GM18508 (cell line): Measurements from ENCODE around the gene SEMA4D.
"Not testable (repeated sequence)": the region's sequence is repeated elsewhere in the genome, so short reads cannot be mapped to it uniquely, and the experiment has no call there.

Experiments
- ATAC-seq: cut with Tn5 transposase; IDR thresholded peaks from one replicate; pipeline ENCODE4 v1.9.1; 2021; ENCODE audit warnings: moderate number of reproducible peaks; ENCODE audit not compliant: insufficient read depth, unreplicated experiment

SEMA4D gene

DNA sequence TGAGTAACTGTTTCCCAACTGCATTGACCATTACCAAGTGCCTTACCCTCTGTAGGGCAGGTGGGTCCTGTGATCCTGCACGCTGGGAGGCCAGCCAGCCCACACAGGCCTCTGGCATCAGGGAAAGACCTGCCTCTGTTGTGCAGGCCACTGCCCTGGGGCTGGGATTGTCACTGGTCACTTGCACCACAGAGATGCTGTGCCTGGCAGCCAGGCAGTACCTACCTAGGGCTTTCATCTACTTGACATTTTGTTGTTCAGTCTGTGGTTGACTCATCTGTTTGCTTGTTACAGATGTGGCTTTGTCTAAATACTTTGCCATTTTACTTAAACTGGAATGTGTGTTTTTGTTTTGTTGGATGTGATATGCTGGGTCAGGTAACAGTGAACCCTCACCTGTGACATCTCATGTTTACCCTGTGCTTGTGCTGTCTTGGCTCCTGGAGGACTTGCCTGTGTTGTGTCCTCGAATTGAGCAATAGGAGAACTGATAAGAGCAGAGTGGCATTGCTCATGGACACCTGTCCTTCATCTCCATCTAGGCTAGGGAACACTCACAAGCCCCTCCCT lies 146.8 kb downstream of the SEMA4D start:
- no peak for ATAC-seq

GRCh38 chr9:89349607-89350006 lies 148.3 kb downstream of the SEMA4D start:
- no peak for ATAC-seq

DNA sequence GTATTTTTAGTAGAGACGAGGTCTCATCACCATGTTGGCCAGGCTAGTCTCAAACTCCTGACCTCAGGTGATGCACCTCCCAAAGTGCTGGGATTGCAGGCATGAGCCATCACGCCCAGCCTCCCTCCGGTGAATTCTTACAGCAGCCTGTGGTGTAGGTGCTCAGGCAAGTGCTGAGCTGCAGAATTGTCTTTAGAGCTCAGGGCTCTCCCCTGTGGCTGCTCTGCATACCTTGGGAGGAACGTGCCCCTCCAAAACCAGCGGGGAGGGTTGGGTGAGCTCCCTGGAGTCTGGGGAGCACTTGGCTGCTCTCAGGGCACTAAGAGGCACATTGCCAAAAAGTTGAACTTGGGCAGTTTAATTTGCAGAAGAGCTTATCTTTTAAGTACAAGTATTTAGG lies 150.3 kb downstream of the SEMA4D start:
- ATAC-seq: no peak

GRCh38 chr9:89346696-89347095 lies 151.2 kb downstream of the SEMA4D start:
- ATAC-seq: no peak

- ATAC-seq: no peak
Measured at GRCh38 chr9:89345476-89345875, 152.4 kb downstream of the SEMA4D start.

DNA sequence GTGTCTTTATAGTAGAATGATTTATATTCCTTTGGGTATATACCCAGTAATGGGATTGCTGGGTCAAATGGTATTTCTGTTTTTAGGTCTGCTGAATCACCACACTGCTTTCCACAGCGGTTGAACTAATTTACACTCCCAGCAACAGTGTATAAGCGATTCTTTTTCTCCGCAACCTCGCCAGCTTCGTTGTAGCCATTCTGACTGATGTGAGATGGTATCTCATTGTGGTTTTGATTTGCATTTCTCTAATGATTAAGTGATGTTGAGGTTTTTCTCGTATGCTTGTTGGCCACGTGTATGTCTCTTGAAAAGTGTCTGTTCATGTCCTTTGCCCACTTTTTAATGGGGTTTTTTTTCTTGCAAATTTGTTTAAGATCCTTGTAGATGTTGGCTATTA lies 154.1 kb downstream of the SEMA4D start:
- ATAC-seq: not testable (repeated sequence)

GRCh38 chr9:89342948-89343347 lies 155.0 kb downstream of the SEMA4D start:
- no peak for ATAC-seq

- ATAC-seq: no peak
Measured at GRCh38 chr9:89342213-89342612, 155.7 kb downstream of the SEMA4D start.

- ATAC-seq: no peak
Measured at GRCh38 chr9:89340332-89340731, 157.6 kb downstream of the SEMA4D start.

GRCh38 chr9:89339807-89340206 lies 158.1 kb downstream of the SEMA4D start:
- no peak for ATAC-seq

GRCh38 chr9:89330513-89330912 lies 167.4 kb downstream of the SEMA4D start:
- ATAC-seq: no peak

DNA sequence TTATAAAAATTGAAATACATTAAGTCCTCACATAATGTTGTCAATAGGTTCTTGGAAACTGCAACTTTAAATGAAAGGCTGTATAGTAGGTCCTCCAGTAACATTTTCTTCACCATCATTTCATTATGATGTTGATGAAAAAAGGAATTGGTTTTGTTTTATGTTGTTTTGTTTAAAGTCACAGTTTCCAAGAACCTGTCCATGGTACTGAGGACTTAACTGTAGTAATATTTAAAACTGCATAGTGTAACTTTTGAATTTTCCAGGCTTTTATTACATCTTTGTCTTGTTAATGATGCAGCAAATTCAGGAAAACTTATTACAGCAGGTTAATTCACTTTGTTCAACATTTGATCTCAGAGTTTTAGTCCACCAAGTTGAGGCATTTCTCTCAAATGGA lies 168.0 kb downstream of the SEMA4D start:
- no peak for ATAC-seq

DNA sequence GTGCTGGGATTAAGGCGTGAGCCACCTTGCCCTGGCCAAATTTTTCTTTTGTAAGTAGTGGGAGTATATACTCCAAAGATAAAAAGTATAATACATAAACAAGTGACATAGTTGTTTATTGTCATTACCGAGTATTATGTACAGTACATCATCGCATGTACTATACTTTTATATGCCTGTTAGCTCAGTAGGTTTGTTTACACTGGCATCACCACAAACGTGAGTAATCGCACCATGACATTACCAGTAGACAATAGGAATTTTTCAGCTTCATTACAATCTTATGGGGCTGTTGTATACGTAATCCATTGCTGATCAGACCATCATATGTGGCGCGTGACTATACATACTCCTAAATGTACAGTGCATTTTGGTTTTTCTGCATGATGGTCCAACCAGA lies 169.8 kb downstream of the SEMA4D start:
- ATAC-seq: no peak

DNA sequence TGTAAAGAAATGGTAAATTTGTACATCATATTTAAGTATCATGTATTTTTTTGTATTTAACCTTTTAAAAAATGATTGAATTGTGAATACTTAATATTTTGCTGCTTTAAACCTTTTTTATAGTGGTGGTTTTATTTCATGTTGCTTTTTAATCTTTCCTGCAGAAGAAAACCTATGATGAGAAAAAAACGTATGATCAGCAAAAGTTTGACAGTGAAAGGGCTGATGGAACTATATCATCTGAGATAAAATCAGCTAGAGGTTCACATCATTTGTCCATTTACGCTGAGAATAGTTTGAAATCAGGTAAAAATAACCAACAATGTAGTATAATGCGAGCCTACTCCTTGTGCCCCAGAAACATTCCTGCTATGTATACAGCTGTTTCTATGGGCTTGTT lies 172.2 kb downstream of the SEMA4D start:
- ATAC-seq: no peak

- ATAC-seq: no peak
Measured at GRCh38 chr9:89323390-89323789, 174.5 kb downstream of the SEMA4D start.

DNA sequence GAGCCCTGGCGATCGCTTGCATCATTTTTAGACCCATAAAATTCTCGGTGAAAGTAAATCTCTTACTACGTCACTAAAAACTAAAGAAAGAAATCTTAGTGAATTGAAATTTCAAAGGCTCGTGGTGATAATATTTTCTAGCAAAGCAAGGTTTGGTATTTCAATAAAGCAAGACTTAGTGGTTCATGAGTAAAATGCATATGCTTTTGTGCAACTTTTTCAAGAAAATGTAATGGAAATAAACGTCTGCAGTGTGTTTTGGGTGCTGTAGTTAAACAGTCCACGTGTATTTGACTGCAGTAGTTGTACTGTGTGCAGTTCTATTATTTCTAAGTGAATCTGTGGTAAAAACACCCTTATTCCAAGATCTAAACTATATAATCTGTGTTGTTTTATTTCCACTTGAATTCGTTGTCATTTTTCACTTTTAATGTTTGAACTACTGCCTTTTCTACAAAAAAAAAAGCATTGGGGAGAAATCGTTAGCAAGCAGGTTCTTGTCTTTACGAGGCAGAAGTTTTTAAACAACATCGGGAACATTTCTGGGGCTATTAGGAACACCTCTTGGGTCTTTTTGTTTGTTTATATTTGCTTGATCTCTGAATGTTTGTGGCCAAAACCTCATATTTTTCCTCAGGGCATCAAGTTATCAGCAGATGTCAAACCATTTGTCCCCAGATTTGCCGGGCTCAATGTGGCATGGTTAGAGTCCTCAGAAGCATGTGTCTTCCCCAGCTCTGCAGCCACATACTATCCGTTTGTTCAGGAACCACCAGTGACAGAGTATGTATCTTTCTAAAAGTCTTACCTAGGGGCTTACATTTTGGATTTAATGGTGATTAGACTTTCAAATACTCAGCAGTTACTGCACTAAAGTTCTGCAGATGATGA lies 178.7 kb downstream of the SEMA4D start:
- no peak for ATAC-seq

GRCh38 chr9:89318123-89319014 lies 179.5 kb downstream of the SEMA4D start, which contains the start of gene SECISBP2:
Gene SECISBP2 (plus strand): TSS chr9:89318500. CDS start chr9:89318577, 77 bp downstream.
- peak; percentile 54 for ATAC-seq

GRCh38 chr9:89317282-89317681 lies 180.6 kb downstream of the SEMA4D start:
- ATAC-seq: no peak

DNA sequence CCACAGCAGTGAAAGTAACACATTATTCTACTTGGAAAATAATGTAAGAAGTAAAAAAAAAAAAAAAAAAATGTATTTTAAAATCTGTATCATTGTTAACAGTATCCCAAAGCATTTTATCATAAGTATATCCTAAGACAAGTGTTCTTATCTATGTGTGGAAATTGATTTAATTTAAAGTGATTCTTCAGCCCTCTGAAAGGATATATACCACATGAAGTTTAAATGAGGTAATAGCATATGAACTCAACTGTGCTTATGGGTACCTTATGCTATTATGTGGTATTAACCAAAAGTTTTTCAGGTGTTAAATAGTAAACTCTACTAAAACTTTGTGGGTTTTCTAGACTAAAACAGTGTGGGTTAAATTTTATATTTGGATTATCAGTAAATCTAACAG lies 182.4 kb downstream of the SEMA4D start:
- no peak for ATAC-seq

- no peak for ATAC-seq
Measured at GRCh38 chr9:89314955-89315354, 183.0 kb downstream of the SEMA4D start.

DNA sequence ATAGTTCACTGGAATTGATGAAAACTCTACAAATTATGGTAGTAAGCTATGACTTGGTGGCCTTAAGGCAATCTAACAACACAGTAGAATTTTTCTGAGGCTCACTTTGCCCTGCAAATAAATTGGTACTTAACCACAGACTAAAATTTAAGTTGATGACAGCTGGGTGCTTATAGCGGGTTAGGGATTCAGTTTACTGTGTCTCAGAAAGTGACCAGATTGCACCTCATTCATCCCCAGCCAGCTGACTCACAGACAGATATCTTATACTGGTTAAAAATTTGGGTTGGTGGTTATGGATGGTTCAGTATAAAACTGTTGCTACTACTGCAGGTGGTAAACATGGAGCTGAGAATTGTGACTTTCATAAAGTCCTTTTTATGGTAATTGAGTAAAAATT lies 184.1 kb downstream of the SEMA4D start:
- no peak for ATAC-seq
